GF-D8 (cell line): ENCODE results near the gene LMNA.
"Not testable (repeated sequence)": the region's sequence is repeated elsewhere in the genome, so short reads cannot be mapped to it uniquely, and the experiment has no call there.

Source experiments
- DNase-seq: peaks from one replicate; lab custom pipeline; 2025; lab: John Stamatoyannopoulos, UW

The LMNA gene

DNA sequence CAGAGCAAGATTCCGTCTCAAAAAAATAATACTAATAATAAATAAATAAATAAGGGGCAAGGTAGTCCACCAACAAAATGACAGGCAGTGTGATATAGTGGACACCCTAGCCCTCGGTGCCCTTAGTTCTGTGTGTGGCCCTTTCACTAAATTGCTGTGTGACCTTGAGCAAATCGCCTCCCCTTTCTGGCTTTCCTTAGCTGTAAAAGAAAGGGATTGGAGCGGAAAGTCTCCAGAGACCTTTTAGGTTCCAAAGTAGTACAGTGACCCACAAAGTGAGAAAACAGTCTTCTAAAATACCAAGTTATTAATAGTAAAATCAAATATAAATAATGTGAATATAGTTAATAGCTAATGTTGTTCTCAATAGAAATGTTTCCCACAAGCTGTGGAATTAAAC, 7.6 kb downstream of the LMNA start:
- DNase-seq = no peak

DNA sequence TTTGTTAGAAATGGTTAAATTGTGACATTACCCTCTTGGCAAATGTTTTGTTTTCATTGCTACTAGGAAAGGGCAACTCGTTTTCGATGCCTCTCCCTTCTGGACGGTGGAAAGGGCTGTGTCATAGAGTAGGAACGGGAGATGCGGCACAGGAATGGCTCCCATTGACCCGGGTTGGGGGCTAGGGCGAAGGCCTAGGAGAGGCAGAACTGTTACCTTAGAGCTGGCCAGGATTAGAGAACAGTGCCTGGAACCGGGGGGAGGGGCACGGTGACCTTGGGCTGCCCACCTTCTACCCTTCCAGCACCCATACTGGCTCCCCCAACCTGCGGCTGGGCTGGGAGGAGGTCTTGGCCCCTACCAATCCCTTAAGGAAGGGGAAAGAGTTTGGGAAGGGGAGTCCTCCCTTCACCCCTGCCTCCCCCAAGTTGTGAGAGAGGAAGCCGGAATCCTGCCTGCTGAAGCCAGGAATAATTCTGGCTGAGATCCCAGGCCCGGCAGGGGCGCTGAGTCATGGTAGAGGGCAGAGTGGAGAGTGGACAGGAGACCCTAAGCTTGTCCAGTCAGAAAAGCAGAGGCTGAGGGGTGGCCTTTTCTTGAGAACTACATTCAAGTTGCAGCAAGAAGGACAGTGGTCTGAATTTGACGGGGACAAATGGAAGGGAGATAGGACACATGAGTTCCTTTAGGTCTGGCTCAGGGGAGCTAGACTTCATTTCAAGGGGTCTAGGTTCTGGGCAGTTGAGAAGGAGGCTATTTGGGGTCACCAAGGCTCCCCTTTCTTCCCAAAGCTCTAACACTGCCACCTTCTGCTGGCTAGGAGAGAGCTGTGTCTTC, 8.2 kb downstream of the LMNA start:
- DNase-seq = no peak

DNA sequence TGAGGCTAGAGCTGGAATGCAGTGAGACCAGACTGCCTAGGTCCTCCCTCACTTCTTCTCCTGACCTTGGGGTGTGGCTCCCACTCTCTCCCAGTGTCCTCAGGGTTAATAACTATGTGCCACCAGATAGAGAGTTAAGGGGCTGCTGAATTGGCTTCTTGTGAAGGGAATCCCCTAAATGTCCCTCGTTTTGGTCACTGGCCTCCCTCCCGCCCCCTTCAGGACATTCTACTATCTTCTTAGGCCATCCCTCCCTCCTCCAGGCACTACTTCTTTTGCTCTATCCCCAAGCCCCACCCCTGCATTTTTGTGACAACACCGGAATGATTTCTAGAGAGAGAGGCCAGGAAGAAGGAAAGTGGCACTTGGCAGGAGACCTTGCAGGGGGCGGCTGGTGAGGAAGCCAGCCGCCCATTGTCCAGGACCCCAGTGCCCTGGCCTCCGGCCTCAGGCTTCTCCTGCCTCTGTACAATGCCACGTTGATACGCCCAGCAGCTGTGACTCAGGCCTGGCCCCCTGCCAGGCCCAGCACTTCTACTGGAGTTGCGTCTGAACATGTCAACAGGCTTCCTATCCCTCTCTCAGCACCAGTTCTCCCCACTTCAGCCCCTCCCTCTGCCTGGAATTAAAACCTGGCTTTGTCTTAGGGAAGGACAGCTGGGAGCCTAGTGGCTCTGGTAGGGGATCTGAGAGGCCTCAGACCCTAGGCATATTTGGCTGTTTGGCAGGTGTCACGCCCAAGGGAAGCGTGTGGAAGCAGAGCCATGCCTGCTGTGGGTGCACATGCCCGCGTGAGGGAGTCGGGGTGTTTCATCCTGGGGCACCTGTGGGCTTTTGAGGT, 9.1 kb downstream of the LMNA start:
- DNase-seq = peak; percentile 7

GRCh38 chr1:156124557-156125483, 10.3 kb downstream of the LMNA start:
- DNase-seq = no peak

DNA sequence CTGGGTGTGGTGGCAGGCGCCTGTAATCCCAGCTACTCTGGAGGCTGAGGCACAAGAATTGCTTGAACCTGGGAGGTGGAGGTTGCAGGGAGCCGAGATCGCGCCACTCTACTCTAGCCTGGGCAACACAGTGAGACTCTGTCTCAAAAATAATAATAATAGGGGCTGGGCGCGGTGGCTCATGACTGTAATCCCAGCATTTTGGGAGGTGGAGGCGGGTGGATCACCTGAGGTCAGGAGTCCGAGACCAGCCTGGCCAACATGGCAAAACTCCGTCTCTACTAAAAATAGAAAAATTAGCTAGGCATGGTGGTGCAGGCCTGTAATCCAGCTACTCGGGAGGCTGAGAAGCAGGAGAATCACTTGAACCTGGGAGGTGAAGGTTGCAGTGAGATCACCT, 11.0 kb downstream of the LMNA start:
- DNase-seq = not testable (repeated sequence)

- no peak for DNase-seq
These were observed 11.6 kb downstream of the LMNA start for GRCh38 chr1:156126043-156126629.

DNA sequence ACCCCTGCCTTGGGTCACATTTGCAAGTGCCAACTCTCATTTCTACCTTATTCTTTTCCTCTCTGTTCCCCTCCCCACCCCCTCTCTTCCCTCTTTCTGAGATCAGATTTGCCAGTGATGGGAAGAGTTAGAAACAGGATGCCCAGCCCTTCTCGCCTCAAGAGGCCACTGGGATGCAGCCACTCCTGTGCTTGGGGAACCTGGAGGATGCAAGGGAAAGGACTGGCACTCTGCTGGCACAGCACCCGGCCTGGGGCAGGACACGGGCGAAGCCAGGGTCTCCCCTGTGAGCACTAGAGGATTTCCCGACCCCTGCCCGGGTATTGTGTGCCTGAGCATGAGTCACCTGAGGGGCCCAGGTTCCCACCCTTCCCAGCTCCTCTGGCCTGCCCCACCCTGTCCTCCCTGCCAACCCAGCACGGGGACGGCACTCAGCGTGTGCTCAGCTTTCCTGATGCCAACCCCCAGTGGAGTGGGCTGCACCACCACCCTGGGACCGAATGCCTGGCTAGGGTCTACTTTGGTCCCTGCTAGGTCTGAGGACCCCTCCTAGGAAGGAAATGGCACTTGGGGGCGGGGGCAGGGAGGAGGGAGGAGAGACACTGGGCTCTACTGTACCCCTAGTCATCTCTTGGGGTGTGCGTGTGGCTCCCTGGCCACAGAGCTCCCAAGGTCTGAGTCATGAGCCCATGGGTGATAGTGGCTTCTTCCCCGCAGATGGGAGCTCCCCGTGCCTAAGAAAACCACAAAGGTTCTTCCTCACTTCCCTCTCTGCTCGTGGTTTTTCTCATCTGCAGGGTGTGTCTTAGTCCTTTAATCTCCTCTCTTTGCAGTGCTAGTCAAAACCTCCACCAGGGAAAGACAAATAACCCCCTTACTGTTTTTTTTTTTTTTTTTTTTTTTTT, 12.4 kb downstream of the LMNA start:
- DNase-seq = peak; percentile 55

- DNase-seq = no peak
These were observed 13.8 kb downstream of the LMNA start for GRCh38 chr1:156128308-156128653.

GRCh38 chr1:156128654-156129597, 14.4 kb downstream of the LMNA start:
- no peak for DNase-seq

- no peak for DNase-seq
These were observed 15.4 kb downstream of the LMNA start for GRCh38 chr1:156129687-156130577.

GRCh38 chr1:156130578-156130942, 16.0 kb downstream of the LMNA start:
- DNase-seq = no peak

- no peak for DNase-seq
These were observed 20.4 kb downstream of the LMNA start for GRCh38 chr1:156134716-156135435.

DNA sequence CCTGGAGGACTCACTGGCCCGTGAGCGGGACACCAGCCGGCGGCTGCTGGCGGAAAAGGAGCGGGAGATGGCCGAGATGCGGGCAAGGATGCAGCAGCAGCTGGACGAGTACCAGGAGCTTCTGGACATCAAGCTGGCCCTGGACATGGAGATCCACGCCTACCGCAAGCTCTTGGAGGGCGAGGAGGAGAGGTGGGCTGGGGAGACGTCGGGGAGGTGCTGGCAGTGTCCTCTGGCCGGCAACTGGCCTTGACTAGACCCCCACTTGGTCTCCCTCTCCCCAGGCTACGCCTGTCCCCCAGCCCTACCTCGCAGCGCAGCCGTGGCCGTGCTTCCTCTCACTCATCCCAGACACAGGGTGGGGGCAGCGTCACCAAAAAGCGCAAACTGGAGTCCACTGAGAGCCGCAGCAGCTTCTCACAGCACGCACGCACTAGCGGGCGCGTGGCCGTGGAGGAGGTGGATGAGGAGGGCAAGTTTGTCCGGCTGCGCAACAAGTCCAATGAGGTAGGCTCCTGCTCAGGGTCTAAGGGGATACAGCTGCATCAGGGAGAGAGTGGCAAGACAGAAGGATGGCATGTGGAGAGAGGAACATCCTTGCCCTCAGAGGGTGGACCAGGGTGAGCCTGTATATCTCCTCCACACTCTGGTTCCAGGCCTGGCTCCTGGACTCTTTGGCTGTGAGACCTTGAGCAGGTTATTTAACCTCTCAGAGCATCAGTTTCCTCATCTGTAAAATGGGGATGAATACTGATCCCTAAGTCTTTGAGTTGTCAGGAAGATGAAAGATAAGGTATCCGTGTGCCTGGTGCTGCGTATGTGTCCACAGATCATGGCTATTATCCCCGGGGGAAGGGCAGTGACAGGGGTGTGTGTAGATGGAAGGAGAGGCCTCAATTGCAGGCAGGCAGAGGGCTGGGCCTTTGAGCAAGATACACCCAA, 21.7 kb downstream of the LMNA start:
- DNase-seq = no peak

- DNase-seq = no peak
These were observed 22.5 kb downstream of the LMNA start for GRCh38 chr1:156136970-156137483.

GRCh38 chr1:156138458-156138867, 24.0 kb downstream of the LMNA start:
- no peak for DNase-seq

- DNase-seq = no peak
These were observed 26.6 kb downstream of the LMNA start for GRCh38 chr1:156140879-156141707.
